Femur (tissue), 1 donor: Measurements from ENCODE around the gene GALP.
A peak's percentile ranks its signal among the peaks of the same experiment; 100 is the strongest.
"Not testable (repeated sequence)": the region's sequence is repeated elsewhere in the genome, so short reads cannot be mapped to it uniquely, and the experiment has no call there.

Experiments
- DNase-seq: peaks from one replicate; pipeline ENCODE4 v3.0.0-alpha.2; 2017

The GALP gene

GRCh38 chr19:56175861-56176307 is at the start of gene GALP:
Gene GALP (plus strand): TSS chr19:56176008. CDS start chr19:56177109, 1,101 bp downstream.
- not testable (repeated sequence) for DNase-seq

- DNase-seq: no peak
Observed at GRCh38 chr19:56126983-56127780, 48.6 kb upstream of the GALP start.

DNA sequence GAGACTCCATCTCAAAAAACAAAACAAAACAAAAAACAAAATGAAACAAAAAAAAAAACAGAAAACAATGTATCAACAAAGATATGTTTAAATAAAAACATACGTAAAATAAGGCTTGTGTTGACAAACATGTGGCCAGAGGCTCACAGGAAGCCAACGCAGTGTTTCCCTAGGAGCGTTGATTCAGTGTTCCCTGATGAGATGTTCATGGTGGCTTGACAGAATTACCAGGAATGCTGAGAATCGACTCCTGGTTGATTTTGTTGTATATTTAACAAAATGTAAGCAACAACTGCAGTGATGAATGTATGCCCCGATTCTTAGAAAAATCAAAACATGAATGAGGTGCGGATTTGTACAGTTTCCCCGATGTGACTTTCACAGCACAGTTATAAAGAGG is 45.8 kb upstream of the GALP start:
- DNase-seq: no peak

DNA sequence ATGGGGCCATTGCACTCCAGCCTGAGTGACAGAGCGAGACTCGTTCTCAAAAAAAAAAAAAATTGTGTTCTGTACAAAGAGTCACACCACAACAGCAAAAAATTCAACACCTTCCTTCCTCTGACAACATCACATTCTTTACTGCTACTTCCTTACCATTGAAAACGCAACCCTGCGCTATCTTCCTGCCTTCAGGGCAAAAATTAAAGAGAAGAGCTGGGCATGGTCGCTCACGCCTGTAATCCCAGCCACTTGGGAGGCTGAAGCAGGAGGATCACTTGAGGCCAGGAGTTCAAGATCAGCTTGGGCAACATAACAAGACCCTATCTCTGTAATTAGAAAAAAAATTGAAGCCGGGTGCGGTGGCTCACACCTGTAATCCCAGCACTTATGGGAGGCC is 44.2 kb upstream of the GALP start:
- no peak for DNase-seq

GRCh38 chr19:56132316-56132822 is 43.4 kb upstream of the GALP start:
- DNase-seq: peak; percentile 62

DNA sequence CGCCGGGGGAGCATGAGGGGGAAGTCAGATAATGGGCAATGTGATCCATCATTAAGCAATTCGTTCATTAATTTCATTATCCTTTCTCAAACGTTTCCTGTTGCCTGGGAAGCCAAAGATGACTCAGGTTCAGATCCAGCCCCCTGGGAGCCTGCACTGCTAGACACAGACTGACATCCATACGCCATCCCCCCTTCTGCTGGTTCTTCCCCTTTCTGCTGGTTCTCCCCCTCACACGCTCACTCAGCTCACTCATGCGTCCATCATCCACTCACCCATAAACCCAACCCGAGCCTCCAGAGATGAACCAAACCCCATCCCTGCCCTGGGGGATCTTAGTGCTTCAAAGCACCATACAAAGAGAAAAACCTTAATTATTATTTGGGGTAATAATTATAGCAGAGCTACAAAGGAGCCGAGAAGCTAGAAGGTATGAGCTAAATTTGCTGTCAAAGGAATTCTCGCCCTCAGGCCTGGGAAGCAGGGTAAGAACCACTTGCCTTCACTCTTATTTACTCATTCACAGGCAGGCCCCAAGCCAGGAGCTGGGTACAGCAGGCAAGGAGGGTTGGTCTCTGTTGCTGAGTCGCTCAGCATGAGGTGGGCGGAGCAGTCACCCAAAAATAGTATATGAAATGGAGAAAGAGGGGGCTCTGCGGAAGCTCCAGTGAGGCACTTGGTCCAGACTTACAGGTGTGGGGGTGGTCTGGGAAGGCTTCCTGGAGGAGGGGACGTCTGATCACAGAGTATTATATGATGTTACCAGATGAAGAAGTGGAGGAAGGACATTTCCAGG is 41.8 kb upstream of the GALP start:
- no peak for DNase-seq

DNA sequence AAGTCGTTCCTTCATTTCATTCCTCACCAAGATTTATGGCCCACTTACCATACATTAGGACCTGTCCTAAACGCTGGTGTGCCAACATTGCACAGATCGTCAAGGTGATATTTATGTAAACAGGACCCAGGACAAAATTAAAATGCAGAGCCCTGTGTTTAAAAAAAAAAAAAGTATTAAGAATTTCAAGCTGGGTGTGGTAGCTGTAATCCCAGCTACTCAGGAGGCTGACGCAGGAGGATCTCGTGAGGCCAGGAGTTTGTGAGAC is 41.2 kb upstream of the GALP start:
- DNase-seq: no peak

DNA sequence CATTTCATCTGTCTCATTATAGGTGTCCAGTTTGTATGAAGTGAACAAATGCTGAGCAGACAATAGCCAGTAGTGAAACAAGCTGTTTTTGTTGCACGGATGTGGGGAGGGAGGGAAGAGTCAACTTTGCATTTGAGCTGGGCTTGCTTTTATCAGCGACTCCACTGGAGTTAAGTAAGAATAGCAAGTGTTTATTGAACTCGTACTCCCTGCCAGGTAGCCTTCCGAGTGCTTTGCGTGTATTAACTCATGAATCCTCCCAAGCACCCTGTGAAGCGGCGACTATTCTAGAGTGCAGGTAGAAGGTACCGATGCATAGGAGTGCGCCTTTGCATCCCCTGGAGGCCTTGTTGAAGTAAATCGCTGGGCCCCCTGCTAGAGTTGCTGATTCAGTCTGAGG is 39.4 kb upstream of the GALP start:
- DNase-seq: no peak

DNA sequence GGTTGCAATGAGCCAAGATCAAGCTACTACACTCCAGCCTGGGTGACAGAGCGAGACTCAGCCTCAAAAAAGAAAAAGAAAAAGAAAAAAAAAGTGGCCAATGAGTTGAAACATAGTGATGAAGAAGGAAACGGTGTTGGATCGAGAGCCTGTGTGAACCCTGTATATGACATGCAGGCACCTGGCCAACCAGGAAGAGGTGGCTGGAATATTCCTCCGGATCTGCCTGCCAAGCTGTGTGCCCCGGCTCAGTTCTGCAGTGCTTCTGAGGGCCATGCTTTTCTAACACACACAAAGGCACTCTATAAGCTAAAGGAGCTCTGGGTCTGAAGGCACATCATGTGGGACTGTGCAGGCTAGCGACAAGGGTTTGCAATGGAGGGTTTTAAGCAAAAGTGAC is 38.4 kb upstream of the GALP start:
- DNase-seq: no peak

DNA sequence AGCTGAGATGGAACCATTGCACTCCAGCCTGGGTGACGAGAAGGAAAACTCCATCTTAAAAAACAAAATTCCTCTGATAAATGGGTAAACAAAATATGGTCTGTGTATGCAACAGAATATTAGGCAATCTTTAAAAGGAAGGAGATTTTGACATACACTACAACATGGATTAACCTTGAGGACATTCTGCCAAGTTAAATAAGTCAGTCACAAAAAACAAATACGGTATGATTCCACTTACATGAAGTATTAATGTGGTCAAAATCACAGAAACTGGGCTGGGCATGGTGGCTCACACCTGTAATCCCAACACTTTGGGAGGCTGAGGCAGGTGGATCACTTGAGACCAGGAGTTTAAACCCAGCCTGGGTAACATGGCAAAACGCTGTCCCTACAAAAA is 37.7 kb upstream of the GALP start:
- DNase-seq: no peak

DNA sequence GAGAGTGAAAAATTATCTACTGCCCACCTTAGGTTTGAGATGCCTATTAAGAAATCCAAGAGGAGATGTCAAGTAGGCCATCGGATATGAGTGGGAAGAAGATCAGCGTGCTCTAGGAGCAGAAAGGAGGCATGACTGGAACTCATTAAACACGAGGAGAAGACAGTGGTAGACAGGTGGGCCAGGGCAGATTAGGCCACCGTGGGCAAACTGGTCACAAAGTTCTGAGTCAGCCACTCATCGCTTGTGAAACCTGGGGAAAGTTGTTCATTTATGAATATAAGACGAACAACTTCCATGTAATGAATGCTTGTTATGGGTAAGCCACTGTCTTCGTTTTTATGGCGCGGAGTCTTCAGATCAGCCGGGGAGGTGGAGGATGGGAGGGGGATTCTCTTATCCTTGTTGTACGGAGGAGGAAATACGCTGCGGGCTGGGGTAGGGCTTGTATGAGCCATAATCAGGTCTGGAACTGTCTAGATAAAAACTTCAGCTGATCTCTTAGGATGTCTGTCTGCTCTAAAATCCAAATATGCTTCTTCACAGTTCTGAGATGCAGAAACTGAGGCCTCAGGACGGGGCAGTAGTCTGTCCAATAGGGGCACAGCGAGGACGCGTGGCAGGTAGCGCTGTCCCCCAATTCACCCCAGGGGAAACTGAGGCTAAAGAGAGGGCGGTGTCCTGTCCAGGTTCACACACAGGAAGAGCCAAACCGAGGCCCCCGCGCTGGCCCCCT is 35.8 kb upstream of the GALP start:
- no peak for DNase-seq

GRCh38 chr19:56140583-56141416 is 35.0 kb upstream of the GALP start, which contains the start of gene ZNF444:
Gene ZNF444 (plus strand): TSS chr19:56141287. CDS start chr19:56146912, 5,625 bp downstream.
- peak; percentile 100 for DNase-seq

GRCh38 chr19:56141417-56141993 is 34.3 kb upstream of the GALP start:
- DNase-seq: peak; percentile 44

DNA sequence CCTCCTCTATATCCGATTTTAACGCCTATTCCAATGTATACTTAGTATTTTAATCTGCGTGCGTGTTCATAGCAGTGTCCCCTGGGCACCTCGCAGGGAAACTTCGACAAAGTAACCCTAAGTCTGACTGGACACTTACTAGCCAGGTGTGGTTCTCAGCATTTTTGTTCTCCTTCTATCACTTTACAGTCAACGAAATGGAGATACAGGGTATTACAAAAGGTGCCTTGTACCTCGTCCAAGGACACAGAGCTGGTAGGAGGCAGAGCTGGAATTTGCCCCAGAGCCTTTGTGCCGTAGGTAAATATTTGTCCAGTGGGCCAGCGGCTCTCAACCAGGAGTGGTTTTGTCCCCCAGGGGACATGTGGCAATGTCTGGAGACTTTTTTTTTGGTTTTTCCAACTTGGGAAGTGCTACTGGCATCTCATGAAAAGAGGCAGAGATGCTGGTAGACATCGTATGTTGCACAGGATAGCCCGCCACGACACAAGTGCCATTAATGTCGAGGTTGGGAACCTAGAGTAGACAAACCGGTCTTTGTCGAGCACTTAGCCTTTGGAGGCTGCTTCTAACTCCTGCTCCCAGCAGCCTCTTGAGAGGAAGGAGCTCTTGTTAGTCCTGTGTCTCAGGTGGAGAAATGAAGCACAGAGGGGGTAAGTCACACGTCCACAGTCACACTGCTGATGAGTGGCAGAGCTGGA is 33.6 kb upstream of the GALP start:
- DNase-seq: no peak

- no peak for DNase-seq
Observed at GRCh38 chr19:56142897-56143434, 32.8 kb upstream of the GALP start.

- DNase-seq: no peak
Observed at GRCh38 chr19:56144376-56144775, 31.4 kb upstream of the GALP start.

DNA sequence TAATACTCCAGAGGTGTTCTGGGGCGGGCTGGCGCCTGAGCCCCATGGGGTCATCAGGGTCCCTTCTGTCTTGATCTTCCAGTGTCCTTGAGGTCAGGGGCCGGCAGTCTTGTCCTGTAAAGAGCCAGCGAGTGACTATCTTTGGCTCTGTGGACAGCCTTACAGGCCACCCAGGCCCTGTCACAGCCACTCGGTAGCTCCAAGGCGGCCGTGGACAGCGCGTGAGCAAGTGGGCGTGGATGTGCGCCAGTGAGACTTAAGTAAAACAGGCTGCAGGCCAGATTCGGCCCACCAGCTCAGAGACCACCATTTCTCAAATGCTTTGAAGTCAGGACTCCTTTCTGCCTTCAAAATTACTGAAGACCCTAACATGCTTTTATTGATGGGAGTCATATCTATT is 31.0 kb upstream of the GALP start:
- DNase-seq: no peak

DNA sequence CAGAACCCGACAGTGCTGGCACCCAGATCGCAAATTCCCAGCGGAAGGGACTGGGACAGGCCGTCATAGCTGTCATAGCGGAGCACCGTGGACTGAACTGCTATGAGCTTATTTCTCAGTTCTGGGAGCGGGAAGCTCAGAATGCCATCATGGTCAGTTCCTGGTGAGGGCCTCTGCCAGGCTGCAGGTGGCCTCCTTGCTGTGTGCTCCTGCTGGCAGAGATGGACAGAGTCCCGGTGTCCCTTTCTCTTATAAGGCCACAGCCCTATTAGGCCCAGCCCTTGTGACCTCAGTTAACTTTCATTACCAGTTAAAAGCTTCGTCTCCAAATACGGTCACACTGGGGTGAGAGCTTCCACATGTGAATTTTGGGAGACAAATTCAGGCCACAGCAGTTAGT is 30.1 kb upstream of the GALP start:
- DNase-seq: no peak

DNA sequence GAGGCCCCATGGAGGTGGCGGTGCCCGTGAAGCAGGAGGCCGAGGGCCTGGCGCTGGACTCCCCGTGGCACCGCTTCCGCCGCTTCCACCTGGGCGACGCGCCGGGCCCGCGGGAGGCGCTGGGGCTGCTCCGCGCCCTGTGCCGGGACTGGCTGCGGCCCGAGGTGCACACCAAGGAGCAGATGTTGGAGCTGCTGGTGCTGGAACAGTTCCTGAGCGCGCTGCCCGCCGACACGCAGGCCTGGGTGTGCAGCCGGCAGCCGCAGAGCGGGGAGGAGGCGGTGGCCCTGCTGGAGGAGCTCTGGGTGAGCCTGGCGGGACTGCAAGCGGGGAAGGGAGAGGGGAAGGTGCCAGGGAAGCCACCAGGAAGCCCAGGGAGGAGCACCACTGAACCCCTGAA is 28.9 kb upstream of the GALP start:
- DNase-seq: no peak

GRCh38 chr19:56147307-56147706 is 28.5 kb upstream of the GALP start:
- DNase-seq: no peak

DNA sequence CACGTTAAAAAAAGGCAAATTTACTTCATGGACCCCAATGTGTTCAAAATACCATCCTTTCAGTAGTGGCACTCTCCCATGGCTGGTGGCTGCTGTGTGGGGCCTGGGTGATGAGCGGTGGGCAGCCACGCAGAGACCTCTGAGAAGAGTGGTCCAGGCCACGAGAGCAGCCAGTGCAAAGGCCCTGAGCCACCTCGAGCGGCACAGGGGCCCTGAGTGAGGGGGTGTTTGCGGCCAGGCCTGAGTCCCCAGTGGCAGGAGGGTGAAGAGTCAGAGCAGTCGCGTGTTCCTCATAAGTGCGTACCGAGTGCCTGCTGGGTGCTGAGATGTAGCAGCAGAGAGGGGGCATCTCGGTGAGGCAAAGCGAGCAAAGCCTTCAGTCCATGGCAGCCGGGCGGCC is 27.7 kb upstream of the GALP start:
- DNase-seq: no peak
